Mesendoderm (in vitro differentiated cells): ENCODE results near the gene RASAL2.

Experiments used
- DNase-seq: peaks from one replicate; pipeline ENCODE4 v3.0.0; 2013
- H2AK5ac ChIP-seq: 2 replicates; pipeline ENCODE4 v1.6.1; 2013; ENCODE audit warnings: low read length, inconsistent platforms
- H2BK120ac ChIP-seq: 2 replicates; pipeline ENCODE4 v1.6.1; 2013; ENCODE audit warnings: low read depth, mild to moderate bottlenecking, low read length, moderate library complexity, mixed read lengths
- H2BK15ac ChIP-seq: replicated peaks from 2 replicates; pipeline ENCODE4 v1.6.1; 2013; ENCODE audit warnings: low read depth, mild to moderate bottlenecking, moderate library complexity
- H2BK5ac ChIP-seq: 2 replicates; pipeline ENCODE4 v1.6.1; 2013; ENCODE audit warnings: low read length, inconsistent platforms
- H3K18ac ChIP-seq: 2 replicates; pipeline ENCODE4 v1.6.1; 2013; ENCODE audit warnings: mild to moderate bottlenecking, low read length, mixed read lengths
- H3K23ac ChIP-seq: one replicate; pipeline ENCODE4 v1.6.1; 2013; ENCODE audit warnings: low read length
- H3K27ac ChIP-seq: 2 replicates; pipeline ENCODE4 v1.5.1; 2013; ENCODE audit warnings: low read depth, mild to moderate bottlenecking, inconsistent platforms, low read length, moderate library complexity
- H3K27me3 ChIP-seq: 2 replicates; pipeline ENCODE4 v1.6.1; 2013; ENCODE audit warnings: low read length, control low read depth, mild to moderate bottlenecking, inconsistent platforms; ENCODE audit not compliant: insufficient read depth, poor library complexity
- H3K36me3 ChIP-seq: 2 replicates; pipeline ENCODE4 v1.6.1; 2013; ENCODE audit warnings: low read length, inconsistent platforms; ENCODE audit not compliant: control insufficient read depth, insufficient read depth
- H3K4ac ChIP-seq: one replicate; pipeline ENCODE4 v1.6.1; 2013; ENCODE audit warnings: low read depth, mild to moderate bottlenecking, low read length, moderate library complexity
- H3K4me1 ChIP-seq: 2 replicates; pipeline ENCODE4 v1.6.1; 2013; ENCODE audit warnings: low read depth, low read length, inconsistent platforms; ENCODE audit not compliant: control insufficient read depth
- H3K4me2 ChIP-seq: 2 replicates; pipeline ENCODE4 v1.6.1; 2013; ENCODE audit warnings: low read length
- H3K4me3 ChIP-seq: 2 replicates; pipeline ENCODE4 v1.5.1; 2013; ENCODE audit warnings: mild to moderate bottlenecking, low read length
- H3K56ac ChIP-seq: one replicate; pipeline ENCODE4 v1.6.1; 2013; ENCODE audit warnings: low read length
- H3K79me1 ChIP-seq: 2 replicates; pipeline ENCODE4 v1.6.1; 2013; ENCODE audit warnings: low read length, inconsistent platforms
- H3K79me2 ChIP-seq: 2 replicates; pipeline ENCODE4 v1.6.1; 2013; ENCODE audit warnings: mild to moderate bottlenecking, low read length; ENCODE audit not compliant: control insufficient read depth, insufficient read depth
- H3K9ac ChIP-seq: 2 replicates; pipeline ENCODE4 v1.6.1; 2013; ENCODE audit warnings: low read length, inconsistent platforms
- H4K5ac ChIP-seq: one replicate; pipeline ENCODE4 v1.6.1; 2013; ENCODE audit warnings: low read length
- H4K8ac ChIP-seq: one replicate; pipeline ENCODE4 v1.6.1; 2013; ENCODE audit warnings: low read depth, mild to moderate bottlenecking, control low read depth, low read length, moderate library complexity
- WGBS: extraction: QIAGEN DNeasy Blood & Tissue Kit; methylation state at CpG from one replicate; pipeline ENCODE4 v1.1.7; 2013; ENCODE audit warnings: low lambda C conversion rate, missing lambda C conversion rate; ENCODE audit not compliant: insufficient coverage; ENCODE audit errors: extremely low coverage; 5-methylcytosine and 5-hydroxymethylcytosine counted together

RASAL2 gene

GRCh38 chr1:178232108-178232507 is 138.2 kb downstream of the RASAL2 start:
- no peak overlapping the region for H2BK5ac ChIP-seq
- no peak overlapping the region for H2BK120ac ChIP-seq
- H3K18ac ChIP-seq = no peak overlapping the region
- H3K27me3 ChIP-seq = no peaks in the 10 kb centered on the region
- H3K79me1 ChIP-seq = no peaks in the 10 kb centered on the region
- H3K79me2 ChIP-seq = no peaks in the 10 kb centered on the region
- H4K8ac ChIP-seq = no peak overlapping the region
- no peak overlapping the region for H3K9ac ChIP-seq
- no peak overlapping the region for H3K4ac ChIP-seq
- H3K4me1 ChIP-seq = no peaks in the 10 kb centered on the region
- H3K4me2 ChIP-seq = no peak overlapping the region
- H2BK15ac ChIP-seq = no peak overlapping the region
- no peak overlapping the region for H3K23ac ChIP-seq
- no peak overlapping the region for H3K56ac ChIP-seq
- H4K5ac ChIP-seq = no peak overlapping the region
- no peak overlapping the region for H3K4me3 ChIP-seq
- DNase-seq = no peak
- no peak overlapping the region for H2AK5ac ChIP-seq
- no peak overlapping the region for H3K27ac ChIP-seq
- H3K36me3 ChIP-seq = no peaks in the 10 kb centered on the region

GRCh38 chr1:178232949-178233348 is 139.0 kb downstream of the RASAL2 start:
- Histone ChIP-seq H3K56ac (no peak overlapping the region), H4K5ac (no peak overlapping the region), H3K36me3 (no peaks in the 10 kb centered on the region), H3K4me2 (no peak overlapping the region), H4K8ac (no peak overlapping the region), H3K23ac (no peak overlapping the region), H3K4me1 (no peaks in the 10 kb centered on the region), H2AK5ac (no peak overlapping the region), H3K9ac (no peak overlapping the region), H3K79me1 (no peaks in the 10 kb centered on the region), H3K18ac (no peak overlapping the region), H2BK5ac (no peak overlapping the region), H3K27ac (no peak overlapping the region), H3K4ac (no peak overlapping the region), H3K4me3 (no peak overlapping the region), H2BK15ac (no peak overlapping the region), H3K27me3 (no peaks in the 10 kb centered on the region), H2BK120ac (no peak overlapping the region), H3K79me2 (no peaks in the 10 kb centered on the region)
- no peak for DNase-seq
- whole genome bisulfite sequencing = no CpG with 5 or more reads among the region's 3 CpGs

GRCh38 chr1:178237121-178237520 is 143.2 kb downstream of the RASAL2 start:
- Histone ChIP-seq H2BK5ac (no peak overlapping the region), H3K9ac (no peak overlapping the region), H3K56ac (no peak overlapping the region), H4K8ac (no peak overlapping the region), H3K27me3 (no peaks in the 10 kb centered on the region), H2AK5ac (no peak overlapping the region), H3K4me1 (no peaks in the 10 kb centered on the region), H3K36me3 (no peaks in the 10 kb centered on the region), H3K4ac (no peak overlapping the region), H4K5ac (no peak overlapping the region), H2BK15ac (no peak overlapping the region), H3K4me3 (no peak overlapping the region), H3K27ac (no peak overlapping the region), H3K23ac (no peak overlapping the region), H3K79me2 (no peaks in the 10 kb centered on the region), H3K4me2 (no peak overlapping the region), H3K18ac (no peak overlapping the region), H3K79me1 (no peaks in the 10 kb centered on the region), H2BK120ac (no peak overlapping the region)
- WGBS = no CpG with 5 or more reads among the region's 2 CpGs
- DNase-seq = no peak

GRCh38 chr1:178238722-178239510 is 145.0 kb downstream of the RASAL2 start:
- Histone ChIP-seq H3K18ac (no peak overlapping the region), H3K4me3 (no peak overlapping the region), H4K5ac (no peak overlapping the region), H2BK120ac (no peak overlapping the region), H3K56ac (no peak overlapping the region), H3K79me1 (peaks cover 4% of the 10 kb centered on the region), H3K36me3 (no peaks in the 10 kb centered on the region), H3K79me2 (peaks cover 3% of the 10 kb centered on the region), H2BK15ac (no peak overlapping the region), H2AK5ac (no peak overlapping the region), H3K4me2 (no peak overlapping the region), H3K9ac (no peak overlapping the region), H3K27ac (no peak overlapping the region), H3K23ac (no peak overlapping the region), H2BK5ac (no peak overlapping the region), H4K8ac (no peak overlapping the region), H3K4me1 (no peaks in the 10 kb centered on the region), H3K27me3 (no peaks in the 10 kb centered on the region), H3K4ac (no peak overlapping the region)
- peak; percentile 35 for DNase-seq
- no CpG with 5 or more reads among the region's 1 CpG for WGBS

GRCh38 chr1:178241057-178241456 is 147.2 kb downstream of the RASAL2 start:
- Histone ChIP-seq H3K9ac (no peak overlapping the region), H2BK5ac (no peak overlapping the region), H4K8ac (no peak overlapping the region), H3K4me2 (no peak overlapping the region), H3K79me1 (peaks cover 4% of the 10 kb centered on the region), H3K4me1 (no peaks in the 10 kb centered on the region), H3K56ac (no peak overlapping the region), H3K4me3 (no peak overlapping the region), H3K27me3 (no peaks in the 10 kb centered on the region), H3K4ac (no peak overlapping the region), H2AK5ac (no peak overlapping the region), H2BK120ac (no peak overlapping the region), H3K36me3 (no peaks in the 10 kb centered on the region), H3K79me2 (peaks cover 3% of the 10 kb centered on the region), H4K5ac (no peak overlapping the region), H3K23ac (no peak overlapping the region), H3K18ac (no peak overlapping the region), H2BK15ac (no peak overlapping the region), H3K27ac (no peak overlapping the region)
- DNase-seq = no peak
- no CpG with 5 or more reads among the region's 1 CpG for WGBS

- no peak overlapping the region for H3K4me2 ChIP-seq
- no peaks in the 10 kb centered on the region for H3K4me1 ChIP-seq
- H3K27ac ChIP-seq = no peak overlapping the region
- no peaks in the 10 kb centered on the region for H3K27me3 ChIP-seq
- no peak overlapping the region for H3K23ac ChIP-seq
- no peak overlapping the region for H2AK5ac ChIP-seq
- H2BK5ac ChIP-seq = no peak overlapping the region
- no peak overlapping the region for H2BK15ac ChIP-seq
- no peak overlapping the region for H3K4ac ChIP-seq
- no peak overlapping the region for H2BK120ac ChIP-seq
- no peak overlapping the region for H3K56ac ChIP-seq
- no peak overlapping the region for H3K18ac ChIP-seq
- no peak overlapping the region for H3K9ac ChIP-seq
- H3K36me3 ChIP-seq = no peaks in the 10 kb centered on the region
- no peak for DNase-seq
- peaks cover 3% of the 10 kb centered on the region for H3K79me2 ChIP-seq
- no peak overlapping the region for H4K5ac ChIP-seq
- H3K4me3 ChIP-seq = no peak overlapping the region
- H4K8ac ChIP-seq = peak overlapping the region; percentile 13
- H3K79me1 ChIP-seq = peaks cover 4% of the 10 kb centered on the region
These were observed 147.9 kb downstream of the RASAL2 start for GRCh38 chr1:178241837-178242236.
